Liver (tissue), 5 donors: ENCODE results near the gene GBA2. TPM values are rescaled to one million over a fixed set of nuclear protein-coding genes. Genes with fewer than 3 reads are reported as not detected.

Experiments used
- polyA plus RNA-seq, 2 donors: library from polyadenylated mRNA; stranded (reverse) in 1 of 2; unstranded in 1 of 2; fragments of 200-250 nt in 1 of 2; fragments of >200 nt in 1 of 2; fragmentation: Nextera tagmentation in 1 of 2; extraction: Ambion mirVana in 1 of 2; gene quantifications; one replicate each; pipeline versions ENCODE4 v1.2.1 to v1.2.3, GENCODE V29; 2013 to 2015
- small RNA-seq: library from RNA; depleted of rRNA; stranded (forward); fragments of <200 nt; gene quantifications from one replicate; pipeline ENCODE3, GENCODE V24; 2014
- total RNA-seq, 2 donors: library from RNA; depleted of rRNA; stranded (reverse); fragments of >200 nt; gene quantifications; one replicate each; pipeline ENCODE4 v1.2.3, GENCODE V29; 2014
- donor health status: healthy.
- donor health status: healthy.
- donor health status: healthy.

Gene GBA2
- total and polyA plus RNA-seq, 4 donors = 24.1 to 65.3 (median 25.8) TPM

Small RNA genes lying within 50 kb of the gene (small RNA-seq; reads per million reads assigned to genes)
- gene MIR6853 = not detected

Other genes starting within 250 kb of the GBA2 start
- 1 to 10 TPM; 3.9 to 9.8 TPM for gene TESK1, start 144.0 kb downstream of the GBA2 start, total RNA-seq
- 10 to 100 TPM in 1 of 2 donors, 1 to 10 TPM in 1; 3.7 to 12.5 TPM for gene TESK1, start 144.0 kb downstream of the GBA2 start, polyA plus RNA-seq
- 1 to 10 TPM; 4.7 to 5.7 TPM for gene CD72, start 130.8 kb downstream of the GBA2 start, total RNA-seq
- 1 to 10 TPM; 2.0 to 2.2 TPM for gene CD72, start 130.8 kb downstream of the GBA2 start, polyA plus RNA-seq
- gene SIT1, start 98.3 kb downstream of the GBA2 start, total RNA-seq = 1 to 10 TPM in 1 of 2 donors, under 1 TPM in 1; 0.25 to 1.1 TPM
- gene SIT1, start 98.3 kb downstream of the GBA2 start, polyA plus RNA-seq = under 1 TPM; 0.17 to 0.44 TPM
- gene RMRP, start 91.2 kb downstream of the GBA2 start, total RNA-seq = over 10,000 TPM in 1 of 2 donors, 1,000 to 10,000 TPM in 1; 5,304 to 67,037 TPM
- 10 to 100 TPM in 1 of 2 donors, 1 to 10 TPM in 1; 5.3 to 50.9 TPM for gene RMRP, start 91.2 kb downstream of the GBA2 start, polyA plus RNA-seq
- 1 to 10 TPM; 5.4 to 6.7 TPM for gene CCDC107, start 90.9 kb downstream of the GBA2 start, total RNA-seq
- 10 to 100 TPM; 14.2 to 20.2 TPM for gene CCDC107, start 90.9 kb downstream of the GBA2 start, polyA plus RNA-seq
- 1 to 10 TPM in 1 of 2 donors, under 1 TPM in 1; under 0.01 to 7.4 TPM for gene ARHGEF39, start 84.0 kb downstream of the GBA2 start, total RNA-seq
- gene ARHGEF39, start 84.0 kb downstream of the GBA2 start, polyA plus RNA-seq = under 1 TPM; 0.74 TPM
- gene CA9, start 75.3 kb downstream of the GBA2 start, total RNA-seq = under 1 TPM; 0.47 to 0.67 TPM
- 1 to 10 TPM in 1 of 2 donors, under 1 TPM in 1; 0.93 to 2.2 TPM for gene CA9, start 75.3 kb downstream of the GBA2 start, polyA plus RNA-seq
- 10 to 100 TPM in 1 of 2 donors, 1 to 10 TPM in 1; 4.3 to 23.7 TPM for gene TPM2, start 59.3 kb downstream of the GBA2 start, total RNA-seq
- 10 to 100 TPM in 1 of 2 donors, 1 to 10 TPM in 1; 4.2 to 31.4 TPM for gene TPM2, start 59.3 kb downstream of the GBA2 start, polyA plus RNA-seq
- 100 to 1,000 TPM; 149 to 184 TPM for gene TLN1, start 17.0 kb downstream of the GBA2 start, total RNA-seq
- 100 to 1,000 TPM in 1 of 2 donors, 10 to 100 TPM in 1; 24.5 to 102 TPM for gene TLN1, start 17.0 kb downstream of the GBA2 start, polyA plus RNA-seq
- 10 to 100 TPM in 1 of 2 donors, 1 to 10 TPM in 1; 9.2 to 21.3 TPM for gene CREB3, start 16.6 kb downstream of the GBA2 start, total RNA-seq
- 10 to 100 TPM; 14.9 to 21.4 TPM for gene CREB3, start 16.6 kb downstream of the GBA2 start, polyA plus RNA-seq
- 10 to 100 TPM in 1 of 2 donors, 1 to 10 TPM in 1; 5.1 to 10.7 TPM for gene RGP1, start 59 bp upstream of the GBA2 start, total RNA-seq
- 1 to 10 TPM; 2.6 to 6.6 TPM for gene RGP1, start 59 bp upstream of the GBA2 start, polyA plus RNA-seq
- not detected for gene MSMP, start 5.0 kb upstream of the GBA2 start, total RNA-seq
- gene MSMP, start 5.0 kb upstream of the GBA2 start, polyA plus RNA-seq = not detected
- gene NPR2, start 42.4 kb upstream of the GBA2 start, total RNA-seq = 10 to 100 TPM in 1 of 2 donors, 1 to 10 TPM in 1; 9.4 to 17.1 TPM
- gene NPR2, start 42.4 kb upstream of the GBA2 start, polyA plus RNA-seq = 10 to 100 TPM in 1 of 2 donors, 1 to 10 TPM in 1; 8.6 to 13.0 TPM
- gene SPAG8, start 63.0 kb upstream of the GBA2 start, total RNA-seq = under 1 TPM; 0.25 to 0.56 TPM
- gene SPAG8, start 63.0 kb upstream of the GBA2 start, polyA plus RNA-seq = under 1 TPM; 0.14 TPM
- gene HINT2, start 65.8 kb upstream of the GBA2 start, total RNA-seq = 10 to 100 TPM; 34.3 to 35.0 TPM
- 100 to 1,000 TPM; 117 to 176 TPM for gene HINT2, start 65.8 kb upstream of the GBA2 start, polyA plus RNA-seq
- gene FAM221B, start 79.5 kb upstream of the GBA2 start, total RNA-seq = not detected
- gene FAM221B, start 79.5 kb upstream of the GBA2 start, polyA plus RNA-seq = under 1 TPM in 1 of 2 donors, not detected in 1; 0.35 TPM
- 1 to 10 TPM; 3.1 to 5.4 TPM for gene TMEM8B, start 80.0 kb upstream of the GBA2 start, total RNA-seq
- gene TMEM8B, start 80.0 kb upstream of the GBA2 start, polyA plus RNA-seq = 1 to 10 TPM; 1.1 to 2.3 TPM
- not detected for gene OR13J1, start 121.2 kb upstream of the GBA2 start, total RNA-seq
- not detected for gene OR13J1, start 121.2 kb upstream of the GBA2 start, polyA plus RNA-seq
- gene HRCT1, start 157.0 kb upstream of the GBA2 start, total RNA-seq = under 1 TPM; 0.08 to 0.09 TPM
- gene HRCT1, start 157.0 kb upstream of the GBA2 start, polyA plus RNA-seq = 1 to 10 TPM in 1 of 2 donors, under 1 TPM in 1; 0.44 to 2.9 TPM
- 1 to 10 TPM in 1 of 2 donors, under 1 TPM in 1; 0.65 to 2.4 TPM for gene SPAAR, start 160.3 kb upstream of the GBA2 start, total RNA-seq
- gene SPAAR, start 160.3 kb upstream of the GBA2 start, polyA plus RNA-seq = 1 to 10 TPM; 1.1 TPM
- gene OR2S2, start 208.9 kb upstream of the GBA2 start, total RNA-seq = not detected
- gene OR2S2, start 208.9 kb upstream of the GBA2 start, polyA plus RNA-seq = not detected